Lower leg skin (tissue), 4 donors: ENCODE data around the gene MGST2. TPM values are rescaled to one million over a fixed set of nuclear protein-coding genes. Genes with fewer than 3 reads are reported as not detected.

Source experiments
- DNase-seq, 2 donors: peaks; one replicate each; pipeline ENCODE4 v3.0.0-alpha.2; 2019; ENCODE audit warnings: low spot score in 2 of 2
- H3K4me3 ChIP-seq: fragments of 200-600 bp; sonication (generic); 2 replicates; pipeline ENCODE4 v1.5.1; 2017; ENCODE audit warnings: mild to moderate bottlenecking, low read depth; ENCODE audit not compliant: poor library complexity, severe bottlenecking
- CTCF ChIP-seq, 3 donors: fragments of 450-650 bp; IDR thresholded peaks; one replicate each; pipeline ENCODE4 v1.5.1; 2016; ENCODE audit warnings: antibody characterized with exemption in 3 of 3, mild to moderate bottlenecking in 3 of 3, moderate library complexity in 2 of 3
- POLR2A ChIP-seq, 2 donors: fragments of 450-650 bp; IDR thresholded peaks; one replicate each; pipeline ENCODE4 v1.6.1; 2016 to 2017; ENCODE audit warnings: antibody characterized with exemption in 2 of 2, mild to moderate bottlenecking in 1 of 2, moderate library complexity in 1 of 2
- WGBS, 2 donors: methylation state at CpG; one replicate each; pipeline ENCODE4 v1.1.5; 2018; 5-methylcytosine and 5-hydroxymethylcytosine counted together
- intact Hi-C: fragments of 100-400 bp; cut with DNase I; formaldehyde crosslinking; loops from one replicate; pipeline ENCODE4 v1.15.0; 2023; ENCODE audit warnings: low total_unique reads
- total RNA-seq, 4 donors: library from RNA; depleted of rRNA; stranded (reverse); fragments of >200 nt; gene quantifications; one replicate each; pipeline ENCODE4 v1.1.0, GENCODE V29; 2016

Gene MGST2
- total RNA-seq, 4 donors from 2014 or later, result 83.1 to 157 (median 112) TPM

GRCh38 chr4:139721789-139722188 lies 56.2 kb downstream of the MGST2 start:
- DNase-seq, result no peak
- TF ChIP-seq POLR2A (IDR thresholded peaks at IDR 0.05) (no peak), CTCF (IDR thresholded peaks at IDR 0.05) (no peak)
- WGBS, 2 donors, result 73 to 83% methylated on average over 4 of the region's 4 CpGs
- intact Hi-C loops, result no loop called here
- H3K4me3 ChIP-seq, result no peak overlapping the region

GRCh38 chr4:139725236-139725635 lies 59.6 kb downstream of the MGST2 start:
- intact Hi-C loops, result no loop called here
- no peak overlapping the region for H3K4me3 ChIP-seq
- no peak for DNase-seq
- TF ChIP-seq CTCF (IDR thresholded peaks at IDR 0.05) (no peak), POLR2A (IDR thresholded peaks at IDR 0.05) (no peak)
- WGBS, 2 donors, result 90 to 95% methylated on average over 2 of the region's 2 CpGs

- intact Hi-C loops, result no loop called here
- H3K4me3 ChIP-seq, result no peak overlapping the region
- 80 to 87% methylated on average over 3 of the region's 3 CpGs for WGBS, 2 donors
- no peak for DNase-seq
- TF ChIP-seq POLR2A (IDR thresholded peaks at IDR 0.05), result no peak
- TF ChIP-seq CTCF (IDR thresholded peaks at IDR 0.05), result no peak
Observed at GRCh38 chr4:139726615-139727014, 61.0 kb downstream of the MGST2 start.

GRCh38 chr4:139728146-139728545 lies 62.5 kb downstream of the MGST2 start:
- WGBS, 2 donors, result 93 to 94% methylated on average over 4 of the region's 4 CpGs
- no peak overlapping the region for H3K4me3 ChIP-seq
- TF ChIP-seq POLR2A (IDR thresholded peaks at IDR 0.05), result no peak
- TF ChIP-seq CTCF (IDR thresholded peaks at IDR 0.05), result no peak
- DNase-seq, result no peak
- intact Hi-C loops, result no loop called here

GRCh38 chr4:139728840-139729239 lies 63.2 kb downstream of the MGST2 start:
- DNase-seq, result no peak
- 90 to 95% methylated on average over 3 of the region's 3 CpGs for WGBS, 2 donors
- no peak for TF ChIP-seq POLR2A (IDR thresholded peaks at IDR 0.05)
- no peak for TF ChIP-seq CTCF (IDR thresholded peaks at IDR 0.05)
- no peak overlapping the region for H3K4me3 ChIP-seq
- intact Hi-C loops, result no loop called here

- no peak overlapping the region for H3K4me3 ChIP-seq
- intact Hi-C loops, result loop anchor here (5.0 to 10.0 kb wide), 2 partner anchors 419 to 522 kb away; partner anchors contain the start of gene MAML3
- 78 to 83% methylated on average over 4 of the region's 4 CpGs for WGBS, 2 donors
- no peak for TF ChIP-seq POLR2A (IDR thresholded peaks at IDR 0.05)
- TF ChIP-seq CTCF (IDR thresholded peaks at IDR 0.05), result no peak
- no peak for DNase-seq
Observed at GRCh38 chr4:139732991-139733570, 67.5 kb downstream of the MGST2 start.
